ENCODE data around the gene SSH2.
"Not testable (repeated sequence)": the region's sequence is repeated elsewhere in the genome, so short reads cannot be mapped to it uniquely, and the experiment has no call there.

The SSH2 gene

GRCh38 chr17:29835435-29836351 is 94.3 kb downstream of the SSH2 start:
- no peak for DNase-seq

DNA sequence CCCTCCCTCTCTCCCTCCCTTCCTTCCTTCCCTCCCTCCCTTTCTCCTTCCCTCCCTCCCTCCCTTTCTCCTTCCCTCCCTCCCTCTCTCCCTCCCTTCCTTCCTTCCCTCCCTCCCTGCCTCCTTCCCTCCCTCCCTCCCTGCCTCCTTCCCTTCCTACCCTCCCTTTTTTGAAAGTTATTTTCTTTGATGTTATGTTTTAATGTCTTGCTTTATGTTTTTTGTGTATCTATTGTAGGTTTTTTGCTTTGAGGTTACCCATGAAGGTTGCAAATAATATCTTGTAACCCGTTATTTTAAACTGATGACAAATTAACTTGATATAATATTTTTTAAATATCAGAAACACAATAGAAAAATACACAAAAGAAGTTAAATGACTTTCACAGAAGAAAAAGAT is 96.2 kb downstream of the SSH2 start:
- no peak for DNase-seq

DNA sequence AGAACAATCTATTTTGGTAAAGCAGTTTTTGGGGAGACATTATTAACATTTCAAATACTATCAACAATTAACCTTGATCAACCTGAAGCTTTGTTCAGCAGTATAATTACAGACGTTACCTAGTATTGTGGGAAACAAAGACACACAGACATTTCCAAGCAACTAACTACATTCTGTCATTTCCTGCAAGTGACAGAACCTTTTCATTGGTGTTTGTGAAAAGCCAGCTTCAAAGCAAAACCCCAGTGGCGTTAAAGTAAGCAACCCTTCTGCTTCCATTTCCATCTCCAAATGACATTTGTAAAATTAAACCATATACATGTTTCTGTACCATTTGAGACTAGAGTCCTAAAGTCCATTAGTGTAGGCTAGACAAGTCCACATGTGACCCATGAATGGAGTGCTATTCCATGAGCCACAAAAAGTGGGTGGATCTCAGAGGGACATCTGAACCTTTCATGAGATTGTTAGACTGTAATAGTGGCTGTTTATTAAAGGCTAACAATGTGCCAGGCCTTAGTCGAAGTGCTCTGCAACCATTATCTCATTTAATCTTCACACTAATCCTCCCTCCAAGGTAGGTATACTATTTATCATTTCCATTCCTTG is 101.2 kb downstream of the SSH2 start:
- DNase-seq = no peak

- DNase-seq = no peak
Measured at GRCh38 chr17:29827179-29827578, 102.8 kb downstream of the SSH2 start.

DNA sequence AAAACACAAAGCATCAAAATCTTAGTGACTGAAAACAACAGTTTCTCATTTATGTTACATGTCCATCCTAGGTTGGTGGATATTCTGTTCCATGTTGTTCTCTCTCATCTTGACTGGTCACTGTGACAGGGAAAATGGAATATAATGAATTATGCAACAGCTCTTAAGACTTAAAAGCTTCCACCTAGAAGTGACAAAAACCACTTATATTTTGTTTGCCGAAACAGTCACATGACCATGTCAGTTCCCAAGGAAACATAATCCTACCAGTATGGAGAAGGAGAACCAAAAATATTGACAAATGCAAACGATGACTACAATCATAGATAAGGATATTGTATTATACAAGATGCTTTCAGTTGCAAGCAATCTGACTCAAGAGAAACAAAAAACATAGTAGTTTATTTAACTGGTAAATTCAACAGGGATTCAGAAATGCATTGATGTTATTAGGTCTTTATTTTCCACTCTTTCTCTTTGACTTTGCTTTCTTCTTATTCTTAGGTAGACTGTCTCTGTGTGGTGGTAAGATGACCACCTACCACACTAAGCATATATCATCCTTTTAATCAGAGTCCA is 103.8 kb downstream of the SSH2 start:
- peak; percentile 18 for DNase-seq

DNA sequence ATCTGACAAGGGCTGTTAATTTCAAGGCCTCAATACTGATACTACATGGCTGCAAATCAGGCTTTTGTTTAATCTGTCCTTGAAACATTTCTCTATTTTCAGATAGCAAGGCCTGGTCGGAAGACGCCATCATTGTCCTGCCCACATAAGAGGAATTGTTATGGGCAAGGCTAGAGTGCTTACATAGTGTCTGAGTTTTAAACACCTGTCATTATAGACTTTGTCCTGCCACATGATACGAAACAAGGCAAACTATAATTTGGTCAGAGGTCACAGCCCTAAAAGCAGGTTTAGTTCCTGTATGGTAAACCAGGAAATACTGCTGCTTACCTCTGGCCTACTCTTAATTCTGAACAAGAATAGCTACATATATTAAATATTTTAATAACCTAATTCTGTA is 104.4 kb downstream of the SSH2 start:
- DNase-seq = no peak

DNA sequence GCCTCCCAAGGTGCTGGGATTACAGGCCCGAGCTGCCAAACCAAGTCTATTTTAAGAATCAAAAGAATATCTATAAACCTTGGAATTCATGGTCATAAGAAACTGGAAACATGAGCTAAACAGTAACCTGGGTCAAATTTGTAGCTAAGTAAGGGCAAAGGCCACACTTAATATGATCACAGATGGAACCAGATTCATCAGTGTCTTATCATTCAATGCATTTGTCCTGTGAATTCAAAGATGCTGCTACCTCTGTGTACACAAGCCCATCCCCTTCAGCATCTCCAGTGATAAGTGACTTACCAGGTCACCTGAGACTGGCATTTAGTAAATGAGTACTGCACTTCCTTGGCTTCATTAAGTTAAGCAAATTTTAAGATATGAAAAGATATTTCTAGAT is 108.1 kb downstream of the SSH2 start:
- DNase-seq = no peak

- DNase-seq = no peak
Measured at GRCh38 chr17:29820425-29820824, 109.6 kb downstream of the SSH2 start.

GRCh38 chr17:29807520-29808361 is 122.3 kb downstream of the SSH2 start:
- peak; percentile 37 for DNase-seq

- DNase-seq = no peak
Measured at GRCh38 chr17:29802246-29802645, 127.8 kb downstream of the SSH2 start.

DNA sequence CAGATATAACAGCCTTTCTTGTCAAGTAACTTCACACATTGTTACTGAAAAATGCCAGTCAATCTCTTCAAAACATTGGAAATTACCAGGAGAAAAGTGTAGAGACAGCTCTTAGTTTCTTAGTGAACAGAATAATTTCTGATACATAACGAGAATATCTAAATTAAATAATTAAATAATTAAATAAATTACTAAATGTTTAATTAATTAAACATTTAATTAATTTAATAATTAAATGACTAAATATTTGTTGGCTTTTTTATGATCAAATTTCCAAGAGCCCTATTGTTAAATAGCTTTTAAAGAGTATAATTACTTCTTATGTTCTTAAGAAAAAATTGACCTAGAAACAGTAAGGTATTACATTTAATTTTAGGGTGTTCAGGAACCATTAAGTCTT is 129.6 kb downstream of the SSH2 start:
- no peak for DNase-seq

DNA sequence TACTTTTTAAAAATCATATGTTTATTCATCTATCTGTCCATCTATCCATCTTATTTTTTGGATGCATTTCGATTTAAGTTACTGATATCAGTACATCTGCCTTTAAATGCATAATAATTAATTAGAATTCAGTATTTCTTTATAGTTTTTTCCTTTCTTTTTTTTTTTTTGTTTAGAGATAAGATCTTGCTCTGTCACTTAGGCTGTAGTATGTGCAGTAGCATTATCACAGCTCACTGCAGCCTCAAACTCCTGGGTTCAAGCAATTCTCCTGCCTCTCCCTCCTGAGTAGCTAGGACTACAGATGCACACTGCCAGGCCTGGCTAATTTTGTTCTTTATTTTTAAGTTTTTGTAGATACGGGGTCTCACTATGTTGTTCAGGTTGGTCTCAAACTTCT is 133.4 kb downstream of the SSH2 start:
- no peak for DNase-seq

DNA sequence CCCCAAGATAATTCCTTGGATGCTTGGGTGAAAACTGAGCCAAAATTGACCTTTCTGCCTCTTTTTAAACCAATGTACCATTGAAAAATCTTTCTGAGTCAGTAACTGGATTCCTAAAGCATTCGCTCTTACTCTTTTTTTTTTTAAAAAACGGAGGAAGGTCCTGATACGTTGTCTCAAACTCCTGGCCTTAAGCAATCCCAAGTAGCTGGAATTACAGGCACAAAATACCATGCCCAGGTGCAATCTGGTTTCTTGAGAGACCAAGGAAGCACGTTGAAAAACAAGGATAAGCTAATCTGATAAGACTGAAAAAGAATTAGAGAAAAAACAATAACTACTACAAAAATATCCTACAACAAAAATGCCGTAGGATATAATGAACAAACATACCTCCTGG is 136.5 kb downstream of the SSH2 start:
- DNase-seq = no peak

GRCh38 chr17:29791336-29792080 is 138.5 kb downstream of the SSH2 start:
- DNase-seq = no peak

DNA sequence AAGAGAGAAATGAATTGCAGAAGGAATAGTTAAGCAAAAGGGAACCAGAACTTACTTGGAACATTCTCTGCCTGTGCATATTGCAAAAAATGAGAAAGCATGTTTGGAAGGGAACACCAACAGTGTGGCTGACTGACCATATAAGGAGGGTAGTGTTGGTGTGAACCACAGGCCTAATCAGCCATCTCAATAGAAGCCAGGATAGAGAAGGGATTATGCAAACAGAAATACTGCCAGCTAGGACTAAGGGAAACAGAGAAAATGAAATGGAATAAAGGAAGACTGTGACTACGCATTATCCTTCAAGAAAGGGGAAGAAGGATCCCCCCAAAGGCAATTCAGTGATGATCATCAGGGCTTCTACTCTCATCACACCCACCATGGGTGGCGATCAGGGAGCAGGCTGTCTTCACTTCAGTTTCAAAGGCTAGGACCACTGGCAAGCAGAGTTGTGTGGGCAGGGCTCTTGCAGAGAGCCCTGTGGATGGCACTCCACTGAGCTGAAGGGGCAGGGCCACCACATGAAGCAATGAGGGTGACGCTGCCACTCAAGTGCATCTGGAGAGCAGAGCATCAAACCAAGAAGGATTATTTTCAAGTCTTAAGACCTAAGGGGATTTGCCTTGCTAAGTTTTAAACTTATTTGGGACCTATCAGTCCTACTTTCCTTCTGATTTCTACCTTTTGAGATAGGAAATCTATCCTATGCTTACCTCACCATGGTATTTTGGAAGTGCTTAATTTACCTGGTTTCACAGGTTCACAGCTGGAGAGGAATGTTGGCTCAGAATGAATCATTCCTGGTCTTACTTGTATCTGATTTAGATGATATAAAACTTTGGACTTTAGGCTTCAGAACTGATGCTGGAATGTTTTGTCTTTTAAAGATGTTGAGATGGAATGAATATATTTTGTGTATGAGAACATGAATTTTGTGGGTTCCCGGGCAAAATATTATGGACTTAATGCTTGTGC is 140.5 kb downstream of the SSH2 start:
- DNase-seq = no peak

DNA sequence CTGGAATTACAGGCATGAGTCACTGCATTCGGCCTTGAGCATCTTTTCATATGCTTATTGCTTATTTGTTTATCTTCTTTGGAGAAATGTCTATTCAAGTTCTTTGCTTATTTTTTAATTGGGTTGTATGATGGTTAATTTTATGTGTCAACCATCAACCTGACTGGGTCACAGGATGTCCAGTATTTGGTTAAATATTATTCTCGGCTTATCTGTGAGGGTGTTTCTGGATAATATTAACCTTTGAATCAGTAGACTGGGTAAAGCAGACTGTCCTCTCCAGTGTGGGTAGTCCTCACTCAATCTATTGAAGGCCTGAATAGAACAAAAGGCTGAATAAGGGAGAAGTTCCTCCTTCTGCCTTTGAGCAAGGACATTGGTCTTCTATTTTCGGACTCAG is 142.0 kb downstream of the SSH2 start:
- DNase-seq = no peak

DNA sequence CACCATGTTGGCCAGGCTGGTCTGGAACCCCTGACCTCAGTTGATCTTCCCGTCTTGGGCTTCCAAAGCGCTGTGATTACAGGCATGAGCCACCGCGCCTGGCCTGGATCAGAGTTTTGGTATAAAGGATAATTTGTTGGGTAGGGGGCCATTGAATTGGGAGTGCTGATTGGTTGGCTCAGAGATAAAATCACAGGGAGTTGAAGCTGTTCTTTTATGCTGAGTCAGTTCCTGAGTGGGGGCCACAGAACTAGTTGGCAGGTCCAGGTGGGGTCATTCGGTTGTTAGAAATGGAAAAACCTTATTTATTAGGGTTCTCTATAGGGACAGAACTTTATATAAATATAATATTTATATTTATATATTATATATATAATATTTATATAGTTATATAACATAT is 147.1 kb downstream of the SSH2 start:
- DNase-seq = no peak

DNA sequence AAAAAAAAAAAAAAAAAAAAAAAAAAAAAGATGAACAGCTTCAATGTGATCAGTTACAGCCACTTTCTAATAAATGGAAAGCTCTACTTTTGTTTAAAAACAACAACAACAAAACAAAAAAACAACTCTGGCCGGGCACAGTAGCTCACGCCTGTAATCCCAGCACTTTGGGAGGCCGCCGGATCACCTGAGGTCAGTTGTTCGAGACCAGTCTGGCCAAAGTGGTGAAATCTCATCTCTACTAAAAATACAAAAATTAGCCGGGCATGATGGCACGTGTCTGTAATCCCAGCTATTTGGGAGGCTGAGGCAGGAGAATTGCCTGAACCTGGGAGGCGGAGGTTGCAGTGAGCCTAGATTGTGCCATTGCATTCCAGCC is 150.2 kb downstream of the SSH2 start:
- not testable (repeated sequence) for DNase-seq

- DNase-seq = no peak
Measured at GRCh38 chr17:29778956-29779811, 150.8 kb downstream of the SSH2 start.

GRCh38 chr17:29777663-29778062 is 152.4 kb downstream of the SSH2 start:
- DNase-seq = no peak
